CD4-positive, alpha-beta memory T cell (primary cell): Measurements from ENCODE around the gene ZBTB17. TPM values are rescaled to one million over a fixed set of nuclear protein-coding genes. Genes with fewer than 3 reads are reported as not detected.
A peak's percentile ranks its signal among the peaks of the same experiment; 100 is the strongest.
"Not testable (repeated sequence)": the region's sequence is repeated elsewhere in the genome, so short reads cannot be mapped to it uniquely, and the experiment has no call there.

Experiments used
- CTCF ChIA-PET: fragments of 350-600 bp; sonication (Branson Sonifier 250); formaldehyde crosslinking; loops from one replicate; lab custom pipeline; 2021; ENCODE audit warnings: inconsistent platforms; ENCODE audit not compliant: partially characterized antibody; lab: Charles Lee
- POLR2A ChIA-PET: fragments of 350-600 bp; sonication (Branson Sonifier 250); formaldehyde crosslinking; loops from one replicate; lab custom pipeline; 2021; ENCODE audit not compliant: partially characterized antibody; lab: Charles Lee
- DNase-seq, 5 donors: peaks; one replicate each; pipeline versions ENCODE4 v3.0.0 to v3.0.0-alpha.2; 2020 to 2022; ENCODE audit warnings: mixed read lengths in 1 of 5
- H3K27ac ChIP-seq: one replicate; pipeline ENCODE4 v1.7.0; 2013; ENCODE audit warnings: low read depth, low read length
- H3K27me3 ChIP-seq: 2 replicates; pipeline ENCODE4 v1.7.0; 2013; ENCODE audit warnings: mild to moderate bottlenecking, low read length, moderate library complexity; ENCODE audit not compliant: insufficient read depth
- H3K36me3 ChIP-seq: 2 replicates; pipeline ENCODE4 v1.7.0; 2013; ENCODE audit warnings: mild to moderate bottlenecking, low read length, moderate library complexity; ENCODE audit not compliant: insufficient read depth
- H3K4me1 ChIP-seq: 2 replicates; pipeline ENCODE4 v1.7.0; 2013; ENCODE audit warnings: mild to moderate bottlenecking, low read length, moderate library complexity; ENCODE audit not compliant: insufficient read depth
- H3K4me3 ChIP-seq, 2 donors: one replicate each; pipeline ENCODE4 v1.7.0; 2013; ENCODE audit warnings: low read length in 2 of 2, mild to moderate bottlenecking in 1 of 2
- H3K9me3 ChIP-seq, 2 donors: one replicate each; pipeline ENCODE4 v1.7.0; 2013; ENCODE audit warnings: low read length in 2 of 2, control low read depth in 1 of 2; ENCODE audit not compliant: control insufficient read depth in 1 of 2
- H3K27ac Mint-ChIP-seq, 7 donors: one replicate each; pipeline ENCODE4 v1.8.0; 2020 to 2021; ENCODE audit warnings: mixed read lengths in 7 of 7, mild to moderate bottlenecking in 6 of 7, inconsistent platforms in 3 of 7, moderate library complexity in 3 of 7
- H3K27me3 Mint-ChIP-seq, 2 donors: one replicate each; pipeline ENCODE4 v1.8.0; 2020 to 2021; ENCODE audit warnings: mixed read lengths in 2 of 2
- H3K36me3 Mint-ChIP-seq, 2 donors: one replicate each; pipeline ENCODE4 v1.8.0; 2020 to 2021; ENCODE audit warnings: mixed read lengths in 2 of 2, inconsistent platforms in 1 of 2, mild to moderate bottlenecking in 1 of 2
- H3K4me1 Mint-ChIP-seq, 4 donors: one replicate each; pipeline ENCODE4 v1.8.0; 2020 to 2021; ENCODE audit warnings: mixed read lengths in 4 of 4, mild to moderate bottlenecking in 1 of 4
- H3K4me3 Mint-ChIP-seq, 8 donors: one replicate each; pipeline ENCODE4 v1.8.0; 2020 to 2021; ENCODE audit warnings: mixed read lengths in 8 of 8, mild to moderate bottlenecking in 7 of 8, moderate library complexity in 6 of 8, inconsistent platforms in 3 of 8
- H3K9me3 Mint-ChIP-seq, 8 donors: one replicate each; pipeline ENCODE4 v1.8.0; 2020 to 2021; ENCODE audit warnings: mixed read lengths in 8 of 8, mild to moderate bottlenecking in 5 of 8, inconsistent platforms in 3 of 8, moderate library complexity in 1 of 8
- intact Hi-C: fragments of 100-400 bp; cut with micrococcal nuclease; formaldehyde crosslinking; loops from one replicate; pipeline ENCODE4 v1.15.1; 2023
- polyA plus RNA-seq, 2 donors: library from polyadenylated mRNA; unstranded; fragments of 300-500 nt; fragmentation: Illumina TruSeq; gene quantifications; one replicate each; pipeline ENCODE4 v1.2.3, GENCODE V29; 2021
- total RNA-seq, 2 experiments: library from RNA; stranded (reverse); gene quantifications; one replicate each; pipeline ENCODE4 v1.2.3, GENCODE V29; 2021

The ZBTB17 gene
- total and polyA plus RNA-seq, 4 experiments from 2014 or later = 5.2 to 61.0 (median 38.4) TPM

DNA sequence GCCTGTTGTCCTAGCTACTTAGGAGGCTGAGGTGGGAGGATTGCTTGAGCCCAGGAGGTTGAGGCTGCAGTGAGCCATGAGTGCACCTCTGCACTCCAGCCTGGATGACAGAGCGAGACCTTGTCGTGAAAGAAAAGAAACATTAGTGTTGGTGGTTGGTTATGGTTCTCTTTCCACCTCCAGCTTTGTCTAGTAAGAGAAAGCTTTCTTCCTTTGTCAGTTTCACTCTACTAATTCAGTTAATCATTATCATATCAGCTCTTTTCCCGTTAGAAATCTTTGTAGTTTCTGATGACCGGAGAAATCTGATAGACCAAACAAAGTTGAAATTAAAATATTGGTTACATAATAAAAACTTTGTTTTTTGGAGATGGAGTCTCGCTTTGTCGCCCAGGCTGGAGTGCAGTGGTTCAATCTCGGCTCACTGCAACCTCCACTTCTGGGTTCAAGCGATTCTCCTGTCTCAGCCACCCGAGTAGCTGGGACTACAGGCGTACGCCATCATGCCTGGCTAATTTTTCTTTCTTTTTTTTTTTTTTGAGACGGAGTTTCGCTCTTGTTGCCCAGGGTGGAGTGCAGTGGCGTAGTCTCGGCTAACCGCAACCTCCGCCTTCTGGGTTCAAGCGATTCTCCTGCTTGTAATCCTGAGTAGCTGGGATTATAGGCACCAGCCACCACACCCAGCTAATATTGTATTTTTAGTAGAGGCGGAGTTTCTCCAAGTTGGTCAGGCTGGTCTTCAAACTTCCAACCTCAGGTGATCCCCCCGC, 78.9 kb downstream of the ZBTB17 start:
- H3K27me3 ChIP-seq, H3K4me3 ChIP-seq, H3K9me3 ChIP-seq, DNase-seq, H3K27ac ChIP-seq, H3K36me3 ChIP-seq, intact Hi-C loops, H3K4me3 Mint-ChIP-seq, H3K9me3 Mint-ChIP-seq, POLR2A ChIA-PET, H3K27me3 Mint-ChIP-seq: not testable (repeated sequence)
- H3K36me3 Mint-ChIP-seq = peaks cover 17 to 28% of the 10 kb centered on the region in 2 donors
- peaks cover 32 to 49% (median 40%) of the 10 kb centered on the region in 4 donors for H3K4me1 Mint-ChIP-seq
- peak overlapping the region in 2 of 7 donors; percentile 64 to 79 for H3K27ac Mint-ChIP-seq
- CTCF ChIA-PET = interaction anchor here (1.1 kb wide), 1 partner anchor 81 kb away, joined by 3 read pairs; no protein-coding TSS in a partner anchor
- peaks cover 15% of the 10 kb centered on the region for H3K4me1 ChIP-seq

DNA sequence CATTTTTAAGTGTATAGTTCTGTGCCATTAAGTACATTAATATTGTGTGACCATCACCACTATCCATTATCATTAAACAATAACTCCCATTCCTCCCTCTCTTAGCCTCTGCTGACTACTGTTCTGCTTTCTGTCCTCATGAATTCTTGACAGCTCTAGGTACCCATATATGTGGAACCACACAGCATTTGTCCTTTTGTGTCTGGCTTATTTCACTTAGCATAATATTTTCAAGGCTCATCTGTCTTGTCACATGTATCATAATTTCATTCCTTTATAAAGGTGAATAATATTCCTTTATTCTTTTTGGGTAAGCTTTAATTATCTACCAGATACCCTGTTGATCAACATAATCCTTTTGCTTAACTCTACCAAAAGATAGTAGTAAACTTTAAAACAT, 80.7 kb downstream of the ZBTB17 start:
- Histone ChIP-seq H3K27me3 (no peaks in the 10 kb centered on the region), H3K36me3 (peaks cover 4% of the 10 kb centered on the region), H3K27ac (no peak overlapping the region), H3K9me3 (no peaks in the 10 kb centered on the region), H3K4me1 (peaks cover 22% of the 10 kb centered on the region), H3K4me3 (no peak overlapping the region)
- ChIA-PET POLR2A (no interaction called here), CTCF (interaction anchor here (0.6 kb wide), 1 partner anchor 986 kb away, joined by 3 read pairs; no protein-coding TSS in a partner anchor)
- no peak overlapping the region for H3K4me3 Mint-ChIP-seq
- no peak for DNase-seq
- H3K9me3 Mint-ChIP-seq = peaks cover 0 to 2% (median 0%) of the 10 kb centered on the region in 8 donors
- H3K27ac Mint-ChIP-seq = no peak overlapping the region
- peaks cover 21 to 31% of the 10 kb centered on the region in 2 donors for H3K36me3 Mint-ChIP-seq
- intact Hi-C loops = no loop called here
- H3K27me3 Mint-ChIP-seq = no peaks in the 10 kb centered on the region
- peaks cover 31 to 48% (median 41%) of the 10 kb centered on the region in 4 donors for H3K4me1 Mint-ChIP-seq

DNA sequence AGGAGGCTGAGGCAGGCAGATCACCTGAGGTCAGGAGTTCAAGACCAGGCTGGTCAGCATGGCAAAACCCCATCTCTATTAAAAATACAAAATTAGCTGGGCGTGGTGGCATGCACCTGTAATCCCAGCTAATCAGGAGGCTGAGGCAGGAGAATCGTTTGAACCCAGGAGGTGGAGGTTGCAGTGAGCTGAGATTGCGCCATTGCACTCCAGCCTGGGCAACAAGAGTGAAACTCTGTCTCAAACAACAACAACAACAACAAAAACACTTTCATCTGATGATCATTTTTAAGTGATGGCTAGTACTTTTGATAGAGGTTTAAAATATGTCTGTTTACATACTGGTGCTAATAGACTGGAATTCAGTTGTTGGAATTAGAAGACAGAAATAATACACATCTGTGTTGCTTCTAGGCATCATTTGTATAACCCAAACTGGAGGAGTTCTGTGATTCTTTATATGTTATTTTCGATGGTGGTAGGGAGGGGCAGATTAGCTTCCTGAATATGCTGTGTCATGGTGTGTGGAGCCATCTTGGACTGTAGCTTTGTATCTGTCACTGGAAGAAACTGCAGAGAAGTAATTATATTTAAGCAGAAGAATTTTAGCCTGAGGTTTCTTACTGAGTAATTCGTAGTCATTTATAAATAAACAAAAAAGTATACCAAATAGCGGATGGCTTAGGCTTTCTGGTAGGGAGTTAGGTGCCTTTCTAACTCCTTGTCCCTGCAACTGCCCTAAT, 82.9 kb downstream of the ZBTB17 start:
- peaks cover 9 to 23% of the 10 kb centered on the region in 2 donors for H3K36me3 Mint-ChIP-seq
- peaks cover 22 to 45% (median 29%) of the 10 kb centered on the region in 4 donors for H3K4me1 Mint-ChIP-seq
- H3K4me3 Mint-ChIP-seq, intact Hi-C loops, CTCF ChIA-PET, H3K27ac ChIP-seq, H3K36me3 ChIP-seq, POLR2A ChIA-PET, DNase-seq, H3K27me3 Mint-ChIP-seq, H3K4me3 ChIP-seq, H3K9me3 Mint-ChIP-seq, H3K27me3 ChIP-seq, H3K9me3 ChIP-seq: not testable (repeated sequence)
- peaks cover 17% of the 10 kb centered on the region for H3K4me1 ChIP-seq
- H3K27ac Mint-ChIP-seq = peak overlapping the region in 3 of 7 donors; percentile 15 to 34 (median 27)

Other genes with a start within 250 kb of the ZBTB17 start
- gene SLC25A34, start 239.8 kb downstream of the ZBTB17 start, total RNA-seq = 1 to 10 TPM; 2.2 to 4.2 TPM
- under 1 TPM in 1 of 2 donors, not detected in 1; 0.08 TPM for gene SLC25A34, start 239.8 kb downstream of the ZBTB17 start, polyA plus RNA-seq
- not detected for gene TMEM82, start 233.6 kb downstream of the ZBTB17 start, total RNA-seq
- not detected for gene TMEM82, start 233.6 kb downstream of the ZBTB17 start, polyA plus RNA-seq
- gene FBLIM1, start 217.3 kb downstream of the ZBTB17 start, total RNA-seq = not detected
- not detected for gene FBLIM1, start 217.3 kb downstream of the ZBTB17 start, polyA plus RNA-seq
- gene UQCRHL, start 168.5 kb downstream of the ZBTB17 start, total RNA-seq = 1 to 10 TPM; 1.2 to 1.7 TPM
- 1 to 10 TPM in 1 of 2 donors, under 1 TPM in 1; 0.26 to 1.1 TPM for gene UQCRHL, start 168.5 kb downstream of the ZBTB17 start, polyA plus RNA-seq
- 10 to 100 TPM; 80.8 to 87.8 TPM for gene SPEN, start 128.4 kb downstream of the ZBTB17 start, total RNA-seq
- 10 to 100 TPM in 1 of 2 donors, 1 to 10 TPM in 1; 2.4 to 44.0 TPM for gene SPEN, start 128.4 kb downstream of the ZBTB17 start, polyA plus RNA-seq
- gene SRARP, start 28.1 kb upstream of the ZBTB17 start, total RNA-seq = not detected
- not detected for gene SRARP, start 28.1 kb upstream of the ZBTB17 start, polyA plus RNA-seq
- not detected for gene HSPB7, start 41.9 kb upstream of the ZBTB17 start, total RNA-seq
- gene HSPB7, start 41.9 kb upstream of the ZBTB17 start, polyA plus RNA-seq = not detected
- not detected for gene CLCNKA, start 45.9 kb upstream of the ZBTB17 start, total RNA-seq
- not detected for gene CLCNKA, start 45.9 kb upstream of the ZBTB17 start, polyA plus RNA-seq
- gene CLCNKB, start 67.7 kb upstream of the ZBTB17 start, total RNA-seq = not detected
- not detected for gene CLCNKB, start 67.7 kb upstream of the ZBTB17 start, polyA plus RNA-seq
- gene FAM131C, start 97.5 kb upstream of the ZBTB17 start, total RNA-seq = not detected
- under 1 TPM in 1 of 2 donors, not detected in 1; 0.11 TPM for gene FAM131C, start 97.5 kb upstream of the ZBTB17 start, polyA plus RNA-seq
- not detected for gene EPHA2, start 180.0 kb upstream of the ZBTB17 start, total RNA-seq
- gene EPHA2, start 180.0 kb upstream of the ZBTB17 start, polyA plus RNA-seq = not detected
- gene ARHGEF19, start 236.6 kb upstream of the ZBTB17 start, total RNA-seq = 10 to 100 TPM; 13.1 to 16.7 TPM
- 10 to 100 TPM in 1 of 2 donors, 1 to 10 TPM in 1; 7.6 to 11.2 TPM for gene ARHGEF19, start 236.6 kb upstream of the ZBTB17 start, polyA plus RNA-seq